Left ventricle myocardium inferior (tissue), 1 donor: ENCODE results near the gene VRTN. TPM values are rescaled to one million over a fixed set of nuclear protein-coding genes. Genes with fewer than 3 reads are reported as not detected.
A peak's percentile ranks its signal among the peaks of the same experiment; 100 is the strongest.
"Not testable (repeated sequence)": the region's sequence is repeated elsewhere in the genome, so short reads cannot be mapped to it uniquely, and the experiment has no call there.

Experiments used
- DNase-seq: peaks from one replicate; pipeline ENCODE4 v3.0.0-alpha.2; 2020
- H3K27ac ChIP-seq: fragments of 200-600 bp; replicated peaks from 2 replicates; pipeline ENCODE4 v1.8.0; 2021
- H3K27me3 ChIP-seq: fragments of 200-600 bp; 2 replicates; pipeline ENCODE4 v1.8.0; 2021; ENCODE audit warnings: low read depth
- H3K36me3 ChIP-seq: fragments of 200-600 bp; 2 replicates; pipeline ENCODE4 v1.8.0; 2021
- H3K4me1 ChIP-seq: fragments of 200-600 bp; 2 replicates; pipeline ENCODE4 v1.8.0; 2021
- H3K4me3 ChIP-seq: fragments of 200-600 bp; 2 replicates; pipeline ENCODE4 v1.8.0; 2021; ENCODE audit warnings: mild to moderate bottlenecking, moderate library complexity
- H3K9me3 ChIP-seq: fragments of 200-600 bp; replicated peaks from 2 replicates; pipeline ENCODE4 v1.8.0; 2021
- CTCF ChIP-seq: fragments of 200-600 bp; IDR thresholded peaks from 2 replicates; pipeline ENCODE4 v1.8.0; 2021; ENCODE audit warnings: antibody characterized with exemption, mild to moderate bottlenecking, borderline replicate concordance
- intact Hi-C: fragments of 100-400 bp; cut with micrococcal nuclease; formaldehyde crosslinking; loops from one replicate; pipeline ENCODE4 v1.11.0; 2022
- total RNA-seq: library from RNA; stranded (reverse); fragmentation: NEBNext Ultra II Directional; extraction: Animal tissue kit (Norgen Biotek cat#: 25700); gene quantifications from one replicate; pipeline ENCODE4 v1.2.1, GENCODE V29; 2021
- donor health status: DM: no; HTN: yes; CAD: no; lungs with severe emphysema.

Gene VRTN
- total RNA-seq, 1 donor from 2014 or later = not detected

GRCh38 chr14:74324931-74325361 is 23.3 kb upstream of the VRTN start:
- TF ChIP-seq CTCF = peak; percentile 57
- DNase-seq = no peak
- Histone ChIP-seq H3K27ac (no peak overlapping the region), H3K36me3 (no peaks in the 10 kb centered on the region), H3K9me3 (no peaks in the 10 kb centered on the region), H3K27me3 (peaks cover 29% of the 10 kb centered on the region), H3K4me1 (no peaks in the 10 kb centered on the region), H3K4me3 (no peak overlapping the region)
- intact Hi-C loops = no loop called here

GRCh38 chr14:74325446-74325845 is 22.8 kb upstream of the VRTN start:
- Histone ChIP-seq H3K9me3 (no peaks in the 10 kb centered on the region), H3K27me3 (peaks cover 29% of the 10 kb centered on the region), H3K27ac (no peak overlapping the region), H3K4me1 (no peaks in the 10 kb centered on the region), H3K36me3 (no peaks in the 10 kb centered on the region), H3K4me3 (no peak overlapping the region)
- DNase-seq = no peak
- intact Hi-C loops = no loop called here
- TF ChIP-seq CTCF = no peak

GRCh38 chr14:74326369-74327152 is 21.7 kb upstream of the VRTN start:
- no peak overlapping the region for H3K4me3 ChIP-seq
- no peaks in the 10 kb centered on the region for H3K36me3 ChIP-seq
- H3K27me3 ChIP-seq = peaks cover 26% of the 10 kb centered on the region
- H3K27ac ChIP-seq = no peak overlapping the region
- H3K9me3 ChIP-seq = no peaks in the 10 kb centered on the region
- intact Hi-C loops = no loop called here
- no peaks in the 10 kb centered on the region for H3K4me1 ChIP-seq
- no peak for TF ChIP-seq CTCF
- no peak for DNase-seq

- peaks cover 26% of the 10 kb centered on the region for H3K27me3 ChIP-seq
- H3K27ac ChIP-seq, H3K4me1 ChIP-seq, H3K9me3 ChIP-seq, intact Hi-C loops, H3K36me3 ChIP-seq, H3K4me3 ChIP-seq, DNase-seq: not testable (repeated sequence)
Observed at GRCh38 chr14:74329950-74330552, 18.2 kb upstream of the VRTN start.

- Histone ChIP-seq H3K27me3 (peaks cover 15% of the 10 kb centered on the region), H3K4me3 (no peak overlapping the region), H3K9me3 (no peaks in the 10 kb centered on the region), H3K27ac (no peak overlapping the region), H3K36me3 (no peaks in the 10 kb centered on the region), H3K4me1 (no peaks in the 10 kb centered on the region)
- intact Hi-C loops = no loop called here
- DNase-seq = no peak
- no peak for TF ChIP-seq CTCF
Observed at GRCh38 chr14:74333909-74334308, 14.4 kb upstream of the VRTN start.

GRCh38 chr14:74346341-74346740 is 1.9 kb upstream of the VRTN start:
- Histone ChIP-seq H3K9me3 (no peaks in the 10 kb centered on the region), H3K36me3 (no peaks in the 10 kb centered on the region), H3K27me3 (peaks cover 83% of the 10 kb centered on the region), H3K27ac (no peak overlapping the region), H3K4me1 (no peaks in the 10 kb centered on the region), H3K4me3 (no peak overlapping the region)
- no peak for DNase-seq
- intact Hi-C loops = no loop called here
- TF ChIP-seq CTCF = no peak
